Heart left ventricle (tissue), 13 donors: ENCODE measurements around the gene PLCB4.

ENCODE experiments used
- CTCF ChIP-seq, 12 donors: fragments of 200-600 bp; sonication (generic) in 4 of 12; IDR thresholded peaks; one replicate each; pipeline versions ENCODE4 v1.5.0 to v1.8.0; 2018 to 2022; ENCODE audit warnings: antibody characterized with exemption in 12 of 12, mild to moderate bottlenecking in 5 of 12
- POLR2A ChIP-seq, 2 donors: fragments of 450-650 bp; IDR thresholded peaks; one replicate each; pipeline ENCODE4 v1.6.1; 2017; ENCODE audit warnings: antibody characterized with exemption in 2 of 2, mild to moderate bottlenecking in 2 of 2, moderate library complexity in 2 of 2
- donor health status: ischemic (EF 13 %, LVEDD 7.1; RV severe dilation, severe dysfunction).
- donor health status: DM: no; HTN: yes; CAD: no.
- donor health status: DM: no; HTN: no; CAD: no.
- donor health status: ischemic (EF 25% LVEDD 6.9; RV normal size, moderate dysfunction).
- donor health status: ischemic (EF 25% LVEDD 5.7; RV mildly dilated, moderate dysfunction).
- donor health status: ischemic (EF 35%, LVEDD 5.7; RV mildly dilated, moderate dysfunction).
- donor health status: nonischemic (EF 11% LVEDD 7.7; RV severe dilation, severe dysfunction).
- donor health status: DM: yes; HTN: yes; CAD: no.
- donor health status: PGD.
- donor health status: ischemic (EF 29% LVEDD 5.4; RV normal size, mild dysfunction).
- donor health status: nonischemic (EF 23%, LVEDD 6.1; RV moderate dilation, normal function).

- TF ChIP-seq POLR2A (IDR thresholded peaks at IDR 0.05) (no peak), CTCF (IDR thresholded peaks at IDR 0.05) (no peak)
These were observed 446.9 kb downstream of the PLCB4 start for GRCh38 chr20:9515741-9516233.
